Measurements from ENCODE around the gene PTOV1.

The PTOV1 gene

DNA sequence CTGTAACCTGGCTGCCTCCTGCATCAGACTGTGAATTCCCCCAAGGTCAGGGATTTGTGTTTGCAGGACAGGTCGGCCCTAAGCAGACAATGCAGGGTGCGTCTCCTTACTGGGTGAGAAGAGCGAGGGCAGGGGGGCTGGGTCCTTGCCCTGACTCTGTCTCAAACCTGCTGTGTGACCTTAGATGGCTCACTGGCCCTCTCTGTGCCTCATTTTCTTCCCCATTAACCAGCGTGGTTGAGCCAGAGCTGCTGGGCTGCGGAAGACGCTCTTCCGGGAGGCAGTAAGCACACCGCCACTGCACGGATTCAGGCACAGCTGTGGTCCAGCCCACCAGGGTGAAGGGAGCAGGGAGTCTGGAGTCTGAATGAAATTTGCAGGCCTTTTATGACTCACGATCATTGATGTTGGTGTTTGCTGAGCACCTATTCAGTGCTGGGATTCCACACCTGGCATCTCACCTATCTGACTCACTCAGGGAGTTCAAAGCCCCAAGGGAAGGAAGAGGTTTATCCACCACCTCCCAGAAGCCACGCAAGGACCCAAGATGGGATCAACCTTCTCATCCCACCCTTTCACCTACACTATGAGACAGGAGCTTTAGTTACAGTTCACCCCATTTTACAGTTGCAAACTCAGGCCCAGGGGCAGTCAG lies 23.7 kb downstream of the PTOV1 start:
- TF ChIP-seq, protein P1, sequence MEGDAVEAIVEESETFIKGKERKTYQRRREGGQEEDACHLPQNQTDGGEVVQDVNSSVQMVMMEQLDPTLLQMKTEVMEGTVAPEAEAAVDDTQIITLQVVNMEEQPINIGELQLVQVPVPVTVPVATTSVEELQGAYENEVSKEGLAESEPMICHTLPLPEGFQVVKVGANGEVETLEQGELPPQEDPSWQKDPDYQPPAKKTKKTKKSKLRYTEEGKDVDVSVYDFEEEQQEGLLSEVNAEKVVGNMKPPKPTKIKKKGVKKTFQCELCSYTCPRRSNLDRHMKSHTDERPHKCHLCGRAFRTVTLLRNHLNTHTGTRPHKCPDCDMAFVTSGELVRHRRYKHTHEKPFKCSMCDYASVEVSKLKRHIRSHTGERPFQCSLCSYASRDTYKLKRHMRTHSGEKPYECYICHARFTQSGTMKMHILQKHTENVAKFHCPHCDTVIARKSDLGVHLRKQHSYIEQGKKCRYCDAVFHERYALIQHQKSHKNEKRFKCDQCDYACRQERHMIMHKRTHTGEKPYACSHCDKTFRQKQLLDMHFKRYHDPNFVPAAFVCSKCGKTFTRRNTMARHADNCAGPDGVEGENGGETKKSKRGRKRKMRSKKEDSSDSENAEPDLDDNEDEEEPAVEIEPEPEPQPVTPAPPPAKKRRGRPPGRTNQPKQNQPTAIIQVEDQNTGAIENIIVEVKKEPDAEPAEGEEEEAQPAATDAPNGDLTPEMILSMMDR (IDR thresholded peaks at IDR 0.05; ENCODE audit: low read depth, low read length): no peak
- no peak for DNase-seq (ENCODE audit: low read depth in 2 of 2)
- H3K4me3 ChIP-seq (replicated peaks in 1 of 2; ENCODE audit: low read depth in 2 of 2, low read length in 2 of 2): peak overlapping the region in 1 of 2 donors; percentile 100

DNA sequence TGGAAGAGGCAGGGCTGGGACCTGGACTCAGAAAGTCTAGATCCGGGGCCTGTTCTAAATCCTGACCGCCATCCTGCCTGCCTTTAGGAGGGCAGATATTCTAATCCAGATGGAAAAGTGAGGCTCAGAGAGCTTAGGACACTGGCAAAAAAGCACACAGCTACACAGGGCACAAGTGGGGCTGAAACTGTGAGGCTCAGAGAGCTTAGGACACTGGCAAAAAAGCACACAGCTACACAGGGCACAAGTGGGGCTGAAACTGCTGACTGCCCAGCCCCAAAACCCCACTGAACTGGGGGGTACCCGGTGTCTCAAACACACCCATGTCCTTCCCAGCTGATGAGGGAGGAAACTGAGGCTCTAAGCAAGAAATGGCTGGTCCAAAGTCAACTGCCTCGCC lies 24.2 kb downstream of the PTOV1 start:
- no peak for DNase-seq (ENCODE audit: low read depth in 2 of 2)
- TF ChIP-seq, protein P1 (IDR thresholded peaks at IDR 0.05; ENCODE audit: low read depth, low read length): no peak
- peak overlapping the region; percentile 100 for H3K4me3 ChIP-seq (replicated peaks in 1 of 2; ENCODE audit: low read depth in 2 of 2, low read length in 2 of 2)

DNA sequence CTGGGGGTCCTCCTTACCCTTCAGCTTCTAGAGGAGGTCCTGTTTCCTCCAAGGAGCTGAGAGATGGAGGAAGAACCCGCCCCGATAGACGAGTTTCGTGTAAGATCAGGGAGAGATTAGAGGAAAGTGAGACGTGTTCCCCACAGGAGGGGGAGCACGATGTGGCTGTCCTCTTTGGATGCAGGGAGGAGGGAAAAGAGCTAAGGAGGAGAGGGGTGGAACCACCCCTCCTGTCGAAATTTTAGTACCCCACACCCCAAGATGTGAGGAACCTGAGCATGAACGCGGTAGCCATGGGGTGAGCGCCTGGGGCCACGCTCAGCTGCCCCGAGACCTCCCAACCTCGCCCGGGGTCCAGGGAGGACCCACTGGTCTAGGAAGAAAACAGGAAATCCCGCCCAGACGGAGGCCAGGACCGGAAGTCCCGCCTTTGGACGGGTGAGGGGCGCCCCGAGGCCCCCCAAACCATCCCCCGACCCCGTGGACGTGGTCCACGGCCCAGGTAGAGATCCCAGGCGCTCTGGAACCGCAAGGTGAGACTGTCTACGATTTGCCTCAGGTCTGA lies 25.0 kb downstream of the PTOV1 start:
- peak overlapping the region; percentile 100 for H3K4me3 ChIP-seq (replicated peaks in 1 of 2; ENCODE audit: low read depth in 2 of 2, low read length in 2 of 2)
- peak in 1 of 2 donors; percentile 60 for DNase-seq (ENCODE audit: low read depth in 2 of 2)
- TF ChIP-seq, protein P1 (IDR thresholded peaks at IDR 0.05; ENCODE audit: low read depth, low read length): no peak

DNA sequence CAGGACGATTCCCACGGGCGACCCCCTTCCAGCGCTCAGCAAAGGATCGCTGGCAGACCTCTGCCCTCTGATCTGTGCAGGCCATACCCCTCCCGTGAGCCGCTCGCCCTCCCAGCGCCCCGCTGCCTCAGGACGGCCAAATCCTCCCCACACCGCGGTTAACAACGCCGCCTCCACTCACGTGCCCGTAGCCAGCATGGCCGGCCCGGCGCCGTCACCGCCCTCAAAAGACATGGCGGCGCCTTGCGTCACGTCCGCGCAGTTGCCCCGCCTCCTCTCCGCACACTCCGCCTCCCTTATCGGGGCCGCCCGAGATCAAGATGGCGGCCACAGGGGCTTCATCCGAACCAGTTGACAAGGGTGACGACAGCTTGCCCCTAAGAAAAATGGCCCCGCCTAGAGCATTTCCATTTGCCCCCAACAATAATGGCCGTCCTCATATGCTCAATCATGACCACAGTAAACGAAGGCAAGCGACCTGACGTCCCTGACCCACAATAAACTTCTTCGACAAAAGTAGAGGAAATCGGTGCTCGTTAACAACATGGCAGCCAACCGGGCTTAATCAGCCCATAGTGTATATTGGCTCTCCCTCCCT lies 25.6 kb downstream of the PTOV1 start:
- TF ChIP-seq, protein P1 (IDR thresholded peaks at IDR 0.05; ENCODE audit: low read depth, low read length): no peak
- peak overlapping the region; percentile 100 for H3K4me3 ChIP-seq (replicated peaks in 1 of 2; ENCODE audit: low read depth in 2 of 2, low read length in 2 of 2)
- DNase-seq (ENCODE audit: low read depth in 2 of 2): peak; percentile 100

DNA sequence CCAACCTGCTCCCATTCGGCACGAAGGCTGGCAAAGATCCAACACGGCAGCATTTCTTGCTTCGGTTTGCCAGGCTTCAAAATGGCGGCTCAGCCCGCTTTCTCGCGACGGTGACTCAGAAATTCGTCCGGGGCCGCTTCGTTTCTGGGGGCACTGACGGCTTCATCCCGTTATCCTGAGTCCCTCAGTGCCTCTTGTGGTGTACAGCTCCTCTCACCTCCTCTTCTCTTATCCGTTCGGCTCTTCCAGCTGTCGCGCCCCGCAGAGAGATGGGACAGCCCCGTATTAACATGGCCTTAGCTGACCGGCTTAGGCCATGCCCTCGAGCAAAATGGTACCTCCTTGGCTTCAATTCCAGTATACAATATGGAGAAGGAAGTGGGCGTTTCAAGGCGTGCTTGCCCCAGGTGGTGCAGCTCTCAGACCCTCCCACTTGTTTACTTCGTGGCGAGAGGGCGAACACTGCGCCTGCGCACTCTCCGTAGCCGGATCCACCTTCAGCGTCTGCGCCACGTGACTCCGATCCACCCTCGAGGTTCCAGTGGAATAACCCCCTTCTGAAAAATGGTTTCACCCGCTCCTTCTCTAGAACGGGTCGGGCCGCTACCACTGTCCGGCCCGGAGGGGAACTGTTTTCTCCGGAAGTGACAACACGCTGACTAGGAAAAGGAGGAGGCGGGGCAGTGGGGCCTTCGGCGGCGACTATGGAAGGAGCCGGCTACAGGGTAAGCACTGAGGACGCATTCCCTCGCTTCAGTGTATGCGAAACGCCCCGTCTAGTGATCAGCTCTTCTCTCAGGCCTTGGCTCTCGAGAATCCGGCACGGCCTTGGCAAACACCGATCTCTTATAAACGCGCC lies 26.3 kb downstream of the PTOV1 start, which contains the start of the genes AKT1S1 and TBC1D17:
Gene AKT1S1 (minus strand): TSS at position 336 of the 859 bp plus-strand sequence. CDS start 4,060 bp downstream, outside the sequence.
Gene TBC1D17 (plus strand): TSS at position 683 of the 859 bp plus-strand sequence. CDS start 22 bp downstream, at position 705.
- DNase-seq (ENCODE audit: low read depth in 2 of 2): peak; percentile 100
- TF ChIP-seq, protein P1 (IDR thresholded peaks at IDR 0.05; ENCODE audit: low read depth, low read length): no peak

More for the DNA sequence above, 26.3 kb downstream of the PTOV1 start, which contains the start of the genes AKT1S1 and TBC1D17:
- peak within 1 kb of the TSS; percentile 100 for H3K4me3 ChIP-seq (replicated peaks in 1 of 2; ENCODE audit: low read depth in 2 of 2, low read length in 2 of 2)

Measured in cardiac fibroblast (primary cell).